ENCODE data around the gene CELF4.

CELF4 gene

GRCh38 chr18:37494406-37494805 lies 71.2 kb downstream of the CELF4 start:
- DNase-seq (ENCODE audit: low spot score), result no peak

- DNase-seq (ENCODE audit: low spot score), result no peak
These were observed 72.2 kb downstream of the CELF4 start for GRCh38 chr18:37493352-37493935.

DNA sequence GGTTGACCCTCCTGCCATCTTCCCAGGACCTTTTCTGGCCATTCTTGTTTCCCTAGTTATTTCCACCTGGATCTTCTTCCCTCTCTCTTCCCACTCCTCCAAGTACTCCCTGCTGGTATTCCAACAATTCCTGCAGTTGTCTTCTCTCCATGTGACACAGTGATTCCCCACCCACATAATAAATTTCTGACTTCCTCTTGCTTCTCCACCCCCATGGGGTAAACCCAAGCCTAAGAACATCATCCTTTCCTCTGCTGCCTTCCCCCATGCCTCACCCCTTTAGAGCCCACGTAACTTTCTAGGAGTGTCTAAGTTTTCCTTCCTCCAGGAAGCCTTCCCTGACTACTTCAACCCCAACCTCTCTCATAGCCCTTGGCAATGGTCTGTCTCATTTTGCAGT lies 72.6 kb downstream of the CELF4 start:
- no peak for DNase-seq (ENCODE audit: low spot score)

DNA sequence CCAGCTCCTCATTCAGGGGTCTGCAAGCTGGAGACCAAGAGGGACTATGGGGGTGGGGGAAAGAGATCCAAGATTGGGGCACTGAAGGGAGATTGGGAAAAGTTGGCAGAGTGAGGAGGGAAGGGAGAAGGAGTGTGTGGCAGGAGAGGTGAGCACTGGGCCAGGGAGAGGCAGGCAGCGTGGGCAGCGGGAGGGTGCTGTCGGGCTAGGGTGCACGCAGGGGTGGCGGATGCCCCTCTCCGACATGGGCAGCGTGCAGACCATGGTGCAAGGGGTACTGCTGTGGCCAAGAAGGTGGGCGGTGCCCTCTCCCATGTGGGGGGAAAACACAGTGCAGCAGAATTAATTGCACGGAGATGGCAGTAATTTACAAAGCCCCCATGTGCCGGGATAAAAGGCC lies 74.1 kb downstream of the CELF4 start:
- DNase-seq (ENCODE audit: low spot score), result no peak

DNA sequence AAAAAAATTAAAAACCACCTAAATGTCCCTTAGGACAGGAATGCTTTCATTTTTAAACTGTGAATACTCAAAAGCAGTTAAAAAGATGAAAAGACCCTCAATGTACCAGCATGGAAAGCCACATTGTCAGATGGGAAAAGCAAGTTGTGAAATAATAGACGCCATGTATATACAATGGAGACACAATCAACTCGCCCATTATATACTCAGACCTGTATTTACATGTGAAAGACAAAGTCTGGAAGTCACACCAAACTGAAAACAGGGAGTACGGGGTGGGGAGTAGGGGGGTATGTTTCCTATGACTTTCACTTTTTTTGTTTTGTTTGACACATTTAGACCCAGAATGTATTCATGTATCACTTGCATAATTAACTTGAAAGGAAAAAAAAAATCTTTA lies 75.6 kb downstream of the CELF4 start:
- no peak for DNase-seq (ENCODE audit: low spot score)

GRCh38 chr18:37489011-37489410 lies 76.6 kb downstream of the CELF4 start:
- no peak for DNase-seq (ENCODE audit: low spot score)

- no peak for DNase-seq (ENCODE audit: low spot score)
These were observed 78.2 kb downstream of the CELF4 start for GRCh38 chr18:37487400-37487867.

DNA sequence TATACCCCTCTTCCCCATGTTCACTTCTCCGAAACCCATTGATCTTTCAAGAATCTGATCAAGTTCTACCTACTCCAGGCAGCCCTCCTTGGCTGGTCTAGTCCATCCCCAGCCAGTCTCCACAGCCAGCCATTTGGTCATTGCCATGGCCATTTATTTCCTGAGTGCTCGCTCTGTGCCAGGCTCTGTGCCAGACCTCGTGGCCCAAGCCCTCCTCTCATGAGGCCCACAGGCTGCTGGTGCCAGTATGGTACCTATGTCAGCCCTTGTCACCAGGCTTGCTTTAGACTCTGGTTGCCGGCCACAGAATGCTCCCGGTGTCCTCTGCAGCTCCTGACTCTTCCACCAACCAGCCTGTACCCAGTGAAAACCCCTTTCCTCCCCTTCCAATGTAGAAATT lies 78.8 kb downstream of the CELF4 start:
- DNase-seq (ENCODE audit: low spot score), result no peak

DNA sequence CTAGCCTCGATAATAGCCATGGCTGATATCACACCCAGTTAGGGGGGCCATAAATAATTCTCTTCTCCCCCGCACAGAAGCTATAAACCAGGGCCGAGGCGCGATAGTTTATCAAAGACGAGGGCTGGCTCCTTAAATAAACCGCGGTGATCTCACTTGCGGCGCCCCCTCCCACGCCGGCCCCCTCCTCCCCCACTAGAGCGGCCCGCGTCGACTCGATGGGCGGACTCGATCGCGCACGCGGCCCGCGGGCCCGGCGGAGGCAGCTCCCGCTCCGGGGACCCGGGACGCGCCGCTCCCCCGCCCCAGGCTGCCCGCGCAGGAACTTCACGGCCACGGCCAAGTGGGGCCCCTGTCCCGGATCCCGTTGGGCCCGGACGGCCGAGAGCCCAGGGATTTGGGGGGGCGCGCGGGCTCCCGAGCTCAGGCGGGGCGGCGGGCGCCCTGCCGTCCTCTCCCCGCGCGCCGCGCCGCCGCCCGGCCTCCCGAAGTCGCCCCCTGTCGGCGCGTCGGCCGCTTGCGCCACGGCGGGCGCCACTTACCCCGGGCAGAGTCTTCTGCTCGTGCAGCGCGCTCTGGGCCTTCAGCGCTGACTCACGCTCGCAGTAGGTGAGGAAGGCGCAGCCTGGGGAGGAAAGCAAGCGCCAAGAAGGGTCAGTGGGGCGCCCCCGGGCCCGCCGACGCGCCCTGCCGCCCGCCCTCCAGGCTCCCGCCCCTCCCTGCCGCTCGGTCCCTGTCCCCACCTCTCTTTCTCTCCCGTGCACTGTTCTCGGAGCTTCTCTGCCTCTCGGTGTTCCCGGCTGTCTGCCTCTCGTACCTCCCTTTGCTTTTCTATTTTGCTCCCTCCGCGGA lies 80.4 kb downstream of the CELF4 start:
- DNase-seq (ENCODE audit: low spot score), result no peak

DNA sequence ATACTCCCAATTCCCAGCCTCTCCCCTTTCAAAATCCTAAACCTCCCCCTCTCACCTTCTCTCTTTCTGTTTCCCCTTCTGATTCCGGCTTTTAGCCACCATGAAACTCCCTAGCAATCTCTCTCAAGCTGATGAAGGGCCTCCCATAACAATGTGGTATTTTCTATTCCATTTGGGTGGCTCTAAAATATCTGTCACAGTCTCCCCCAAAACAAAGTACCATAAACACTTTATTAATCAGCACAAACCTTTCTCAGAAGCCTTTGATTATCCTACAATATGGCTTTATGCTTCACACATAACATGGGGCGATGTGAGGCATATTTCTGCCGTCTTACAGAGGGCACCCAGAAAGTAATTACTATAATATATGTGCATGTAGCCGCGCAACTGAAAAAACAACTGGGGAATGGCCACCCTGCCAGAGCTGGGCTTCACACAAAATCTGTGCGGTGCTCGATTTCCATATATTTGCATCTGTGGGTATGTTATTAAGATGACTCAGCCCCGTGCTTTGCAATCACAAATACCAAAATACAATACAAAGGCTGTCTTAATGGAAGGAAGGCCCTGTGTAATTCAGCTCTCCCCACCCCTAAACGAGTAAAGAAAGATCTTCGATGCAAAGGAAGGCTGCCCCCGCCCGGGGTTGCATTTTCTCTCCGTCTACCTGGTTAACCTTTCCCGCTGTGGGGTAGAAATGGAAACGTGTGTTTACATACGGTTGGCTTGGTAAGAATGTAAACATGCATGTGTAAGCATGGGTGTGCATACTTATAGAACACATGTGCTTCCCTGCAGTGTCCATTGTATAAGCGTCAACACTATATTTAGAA lies 81.4 kb downstream of the CELF4 start:
- no peak for DNase-seq (ENCODE audit: low spot score)

DNA sequence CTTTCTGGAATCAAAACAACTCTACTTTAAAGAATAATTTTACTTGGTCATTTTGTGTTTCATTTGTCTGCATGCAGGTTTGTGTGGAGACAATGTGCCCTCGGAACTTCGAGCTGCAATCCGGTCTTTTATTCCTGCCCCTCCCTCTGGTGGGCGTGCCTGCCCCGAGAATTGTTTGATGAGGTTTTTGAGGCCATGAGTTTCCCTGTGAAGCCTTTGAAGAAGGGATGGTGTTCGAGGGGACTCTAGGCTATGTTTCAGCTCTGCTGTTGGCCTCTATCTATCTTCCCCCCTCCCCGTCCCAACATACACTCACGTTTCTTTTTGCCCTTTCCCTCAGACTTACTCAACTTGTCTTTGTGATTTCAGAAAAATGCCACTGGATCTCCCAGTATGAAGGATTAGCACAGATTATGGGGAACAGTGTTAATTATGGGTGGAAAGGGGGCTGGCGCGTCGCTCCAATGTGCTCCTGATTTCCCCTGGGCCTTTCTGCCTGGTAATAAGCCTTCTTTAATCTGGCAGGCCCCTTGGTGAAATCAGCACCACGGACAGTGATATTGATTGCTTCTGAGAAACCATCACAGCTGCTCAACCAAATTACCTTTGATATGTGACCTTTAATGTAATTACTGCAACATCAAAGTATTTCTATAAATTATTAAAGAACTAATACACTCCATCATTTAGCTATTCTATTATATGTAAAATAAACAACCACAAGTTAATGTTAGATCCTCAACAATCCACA lies 82.2 kb downstream of the CELF4 start:
- DNase-seq (ENCODE audit: low spot score), result no peak

DNA sequence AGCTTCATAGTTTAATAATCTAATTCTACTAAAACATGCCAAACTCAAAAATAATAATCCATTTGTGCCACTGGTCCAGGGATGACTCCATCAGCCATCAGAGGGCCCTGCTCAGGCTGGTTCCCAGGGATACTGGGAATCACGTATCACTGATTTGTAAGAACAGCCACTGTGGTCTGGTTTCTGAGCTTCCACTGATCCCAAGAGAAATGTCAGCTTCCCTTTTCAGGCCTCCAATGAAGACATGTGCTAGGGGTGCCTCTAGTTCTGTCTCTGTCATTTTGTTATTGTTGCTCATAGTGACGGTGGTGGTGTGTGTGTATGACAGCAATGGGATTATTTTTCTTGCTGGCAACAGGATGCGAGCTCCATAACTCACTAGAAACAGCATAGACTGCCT lies 83.2 kb downstream of the CELF4 start:
- no peak for DNase-seq (ENCODE audit: low spot score)

GRCh38 chr18:37482002-37482401 lies 83.6 kb downstream of the CELF4 start:
- DNase-seq (ENCODE audit: low spot score), result no peak

- DNase-seq (ENCODE audit: low spot score), result no peak
These were observed 84.1 kb downstream of the CELF4 start for GRCh38 chr18:37481491-37481890.

- DNase-seq (ENCODE audit: low spot score), result no peak
These were observed 84.5 kb downstream of the CELF4 start for GRCh38 chr18:37481072-37481471.

GRCh38 chr18:37476611-37477295 lies 88.8 kb downstream of the CELF4 start:
- DNase-seq (ENCODE audit: low spot score), result no peak

- DNase-seq (ENCODE audit: low spot score), result no peak
These were observed 89.4 kb downstream of the CELF4 start for GRCh38 chr18:37476182-37476581.

- DNase-seq (ENCODE audit: low spot score), result no peak
These were observed 92.3 kb downstream of the CELF4 start for GRCh38 chr18:37473195-37473840.

DNA sequence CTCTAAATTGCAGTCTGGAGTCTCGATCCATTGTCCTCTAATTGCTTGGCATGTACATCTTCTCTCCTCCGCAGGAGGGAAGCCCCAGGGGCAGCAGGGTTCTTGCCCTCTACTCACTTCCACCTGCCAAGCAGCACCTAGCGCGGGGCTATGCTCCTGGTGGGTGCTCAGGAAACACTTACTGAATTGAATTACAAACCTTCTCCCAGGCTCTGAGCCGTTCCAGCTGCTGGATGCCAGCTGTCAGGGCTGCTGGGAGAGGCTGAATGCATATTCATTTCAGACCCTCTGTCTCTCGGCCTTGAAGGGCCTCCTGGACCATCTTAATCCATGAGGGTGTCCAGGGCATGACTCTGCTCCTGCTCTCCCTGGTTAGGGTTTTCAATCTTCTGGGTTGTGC lies 94.0 kb downstream of the CELF4 start:
- DNase-seq (ENCODE audit: low spot score), result no peak

DNA sequence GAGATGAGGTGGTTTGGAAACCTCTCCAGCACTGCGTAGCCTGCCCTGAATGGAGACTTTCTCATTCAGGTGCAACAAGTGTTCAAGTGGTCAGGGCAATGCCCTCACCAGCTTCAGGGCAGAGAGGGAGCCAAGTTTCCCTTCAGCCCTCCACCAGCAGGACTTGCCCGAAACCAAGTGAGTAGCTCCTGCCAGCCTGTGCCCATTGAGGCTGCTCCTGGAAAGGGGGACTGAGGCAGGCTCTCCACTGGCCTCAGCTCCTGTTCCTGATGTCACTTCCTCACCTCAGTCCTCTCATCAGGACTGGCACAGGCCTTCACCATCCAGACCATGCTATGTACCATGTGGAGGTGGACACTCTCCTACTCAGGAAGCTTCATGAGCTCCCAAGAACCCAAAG lies 94.6 kb downstream of the CELF4 start:
- DNase-seq (ENCODE audit: low spot score), result no peak

Measured in CD4-positive, alpha-beta T cell treated with Interleukin-2 at 100 ng/mL for 4 hours (primary cell).